Neural progenitor cell (in vitro differentiated cells): ENCODE results near the gene PCLO. TPM values are rescaled to one million over a fixed set of nuclear protein-coding genes. Genes with fewer than 3 reads are reported as not detected.

Source experiments
- DNase-seq: peaks from one replicate; pipeline ENCODE4 v3.0.0-alpha.2; 2016; ENCODE audit warnings: low spot score
- H2AFZ ChIP-seq: fragments of 200-600 bp; sonication (generic); replicated peaks from 2 replicates; pipeline ENCODE4 v1.6.1; 2016; ENCODE audit warnings: antibody characterized with exemption
- H3F3A ChIP-seq: fragments of 200-600 bp; sonication (generic); 2 replicates; pipeline ENCODE4 v1.6.1; 2016; ENCODE audit warnings: antibody characterized with exemption, low read depth
- H3K27ac ChIP-seq: fragments of 200-600 bp; sonication (generic); 2 replicates; pipeline ENCODE4 v1.5.1; 2016; ENCODE audit warnings: mild to moderate bottlenecking
- H3K27me3 ChIP-seq: fragments of 200-600 bp; sonication (generic); 2 replicates; pipeline ENCODE4 v1.6.1; 2016; ENCODE audit warnings: mild to moderate bottlenecking, moderate library complexity
- H3K36me3 ChIP-seq: fragments of 200-600 bp; sonication (generic); 2 replicates; pipeline ENCODE4 v1.5.1; 2016
- H3K4me1 ChIP-seq: fragments of 200-600 bp; sonication (generic); 2 replicates; pipeline ENCODE4 v1.6.1; 2016; ENCODE audit warnings: mixed run types
- H3K4me2 ChIP-seq: fragments of 200-600 bp; sonication (generic); 2 replicates; pipeline ENCODE4 v1.6.1; 2016
- H3K4me3 ChIP-seq: fragments of 200-600 bp; sonication (generic); 2 replicates; pipeline ENCODE4 v1.5.1; 2016
- H3K79me2 ChIP-seq: fragments of 200-600 bp; sonication (generic); 2 replicates; pipeline ENCODE4 v1.6.1; 2016; ENCODE audit warnings: low read depth
- H3K9ac ChIP-seq: fragments of 200-600 bp; sonication (generic); 2 replicates; pipeline ENCODE4 v1.6.1; 2016
- H3K9me3 ChIP-seq: fragments of 200-600 bp; sonication (generic); 2 replicates; pipeline ENCODE4 v1.5.1; 2016; ENCODE audit warnings: low read depth
- H4K20me1 ChIP-seq: fragments of 200-600 bp; sonication (generic); 2 replicates; pipeline ENCODE4 v1.6.1; 2016; ENCODE audit warnings: low read depth
- H3K27ac Mint-ChIP-seq: 3 replicates; pipeline ENCODE4 v1.8.0; 2021; ENCODE audit warnings: mixed read lengths
- H3K27me3 Mint-ChIP-seq: 2 replicates; pipeline ENCODE4 v1.8.0; 2022; ENCODE audit warnings: low read depth, mild to moderate bottlenecking, inconsistent platforms, moderate library complexity, mixed read lengths; ENCODE audit not compliant: insufficient read depth
- H3K36me3 Mint-ChIP-seq: 3 replicates; pipeline ENCODE4 v1.8.0; 2021; ENCODE audit warnings: mixed read lengths
- H3K4me1 Mint-ChIP-seq: 3 replicates; pipeline ENCODE4 v1.8.0; 2021; ENCODE audit warnings: mixed read lengths
- H3K4me3 Mint-ChIP-seq: 3 replicates; pipeline ENCODE4 v1.8.0; 2021; ENCODE audit warnings: mild to moderate bottlenecking, moderate library complexity, mixed read lengths
- H3K9me3 Mint-ChIP-seq: 3 replicates; pipeline ENCODE4 v1.8.0; 2020; ENCODE audit warnings: mixed read lengths
- EZH2 ChIP-seq: fragments of 200-600 bp; sonication (generic); IDR thresholded peaks from 2 replicates; pipeline ENCODE4 v1.6.1; 2017; ENCODE audit warnings: antibody characterized with exemption, mild to moderate bottlenecking, moderate library complexity
- EZH2phosphoT487 ChIP-seq: fragments of 200-600 bp; sonication (generic); IDR thresholded peaks from 2 replicates; pipeline ENCODE4 v1.6.1; 2017; ENCODE audit warnings: antibody characterized with exemption
- total RNA-seq: library from RNA; depleted of rRNA; stranded (reverse); fragments of >200 nt; gene quantifications from 2 replicates; pipeline ENCODE4 v1.2.3, GENCODE V29; 2015; ENCODE audit warnings: low replicate concordance
- TF ChIP-seq, protein P1 (sequence below): fragments of 200-600 bp; sonication (generic); IDR thresholded peaks from 2 replicates; pipeline ENCODE4 v1.5.1; 2017; ENCODE audit warnings: antibody characterized with exemption, mild to moderate bottlenecking

Gene PCLO
- total RNA-seq, 1 donor from 2014 or later, result 2.0 TPM

DNA sequence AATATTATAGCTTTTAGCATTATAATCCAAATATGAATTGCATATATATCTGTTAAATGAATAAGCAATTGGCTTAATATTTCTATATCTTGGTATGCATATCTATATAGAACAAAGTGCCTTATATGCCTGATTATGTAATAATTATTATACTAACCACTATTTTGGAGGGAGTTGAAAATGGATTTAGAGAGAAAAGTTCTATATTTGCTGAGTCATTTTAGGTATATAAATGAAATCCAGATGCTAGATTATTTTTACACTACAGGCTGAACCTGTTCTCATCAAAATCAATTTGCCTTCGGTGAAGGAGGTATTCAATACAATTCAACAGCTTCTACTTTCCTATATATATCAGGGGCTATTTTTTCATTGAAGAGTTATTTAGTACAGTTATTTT, 276.4 kb downstream of the PCLO start:
- no peaks in the 10 kb centered on the region for H3K4me1 ChIP-seq
- no peak overlapping the region for H3K4me2 ChIP-seq
- H3F3A ChIP-seq, result no peaks in the 10 kb centered on the region
- H2AFZ ChIP-seq, result no peak overlapping the region
- no peak for DNase-seq
- H3K9ac ChIP-seq, result no peak overlapping the region
- no peaks in the 10 kb centered on the region for H3K9me3 ChIP-seq
- no peaks in the 10 kb centered on the region for H3K36me3 ChIP-seq
- H3K4me3 ChIP-seq, result no peak overlapping the region
- Mint-ChIP-seq H3K9me3 (no peaks in the 10 kb centered on the region), H3K27ac (no peak overlapping the region), H3K36me3 (no peaks in the 10 kb centered on the region), H3K4me1 (no peaks in the 10 kb centered on the region), H3K27me3 (no peaks in the 10 kb centered on the region), H3K4me3 (no peak overlapping the region)
- TF ChIP-seq, protein P1, sequence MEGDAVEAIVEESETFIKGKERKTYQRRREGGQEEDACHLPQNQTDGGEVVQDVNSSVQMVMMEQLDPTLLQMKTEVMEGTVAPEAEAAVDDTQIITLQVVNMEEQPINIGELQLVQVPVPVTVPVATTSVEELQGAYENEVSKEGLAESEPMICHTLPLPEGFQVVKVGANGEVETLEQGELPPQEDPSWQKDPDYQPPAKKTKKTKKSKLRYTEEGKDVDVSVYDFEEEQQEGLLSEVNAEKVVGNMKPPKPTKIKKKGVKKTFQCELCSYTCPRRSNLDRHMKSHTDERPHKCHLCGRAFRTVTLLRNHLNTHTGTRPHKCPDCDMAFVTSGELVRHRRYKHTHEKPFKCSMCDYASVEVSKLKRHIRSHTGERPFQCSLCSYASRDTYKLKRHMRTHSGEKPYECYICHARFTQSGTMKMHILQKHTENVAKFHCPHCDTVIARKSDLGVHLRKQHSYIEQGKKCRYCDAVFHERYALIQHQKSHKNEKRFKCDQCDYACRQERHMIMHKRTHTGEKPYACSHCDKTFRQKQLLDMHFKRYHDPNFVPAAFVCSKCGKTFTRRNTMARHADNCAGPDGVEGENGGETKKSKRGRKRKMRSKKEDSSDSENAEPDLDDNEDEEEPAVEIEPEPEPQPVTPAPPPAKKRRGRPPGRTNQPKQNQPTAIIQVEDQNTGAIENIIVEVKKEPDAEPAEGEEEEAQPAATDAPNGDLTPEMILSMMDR, result no peak
- TF ChIP-seq EZH2phosphoT487 (no peak), EZH2 (no peak)
- no peak overlapping the region for H3K27ac ChIP-seq
- no peaks in the 10 kb centered on the region for H3K79me2 ChIP-seq
- H3K27me3 ChIP-seq, result no peaks in the 10 kb centered on the region
- no peaks in the 10 kb centered on the region for H4K20me1 ChIP-seq

DNA sequence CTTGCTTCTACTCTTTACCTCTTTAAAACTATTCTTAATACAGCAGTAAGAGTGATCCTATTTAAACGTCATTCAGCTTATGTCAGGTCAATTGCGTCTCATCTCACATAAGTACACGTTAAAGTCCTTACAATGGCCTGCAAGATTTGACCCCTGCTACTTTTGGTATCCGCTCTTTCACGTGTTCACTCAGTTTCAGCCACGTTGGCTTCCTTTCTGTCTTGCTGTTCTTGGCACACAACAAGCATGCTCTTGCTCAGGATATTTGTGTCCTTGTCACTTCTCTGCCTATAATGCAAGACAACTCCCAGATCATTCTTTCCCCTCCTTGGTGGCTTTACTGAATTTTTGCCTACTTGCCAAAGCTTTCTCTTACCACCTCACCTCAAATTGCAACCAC, 296.8 kb downstream of the PCLO start:
- Histone ChIP-seq H2AFZ (no peak overlapping the region), H3K27me3 (no peaks in the 10 kb centered on the region), H3K27ac (no peak overlapping the region), H3F3A (no peaks in the 10 kb centered on the region), H3K9me3 (no peaks in the 10 kb centered on the region), H3K9ac (no peak overlapping the region), H3K36me3 (no peaks in the 10 kb centered on the region), H4K20me1 (no peaks in the 10 kb centered on the region), H3K4me1 (no peaks in the 10 kb centered on the region), H3K4me3 (no peak overlapping the region), H3K79me2 (no peaks in the 10 kb centered on the region), H3K4me2 (no peak overlapping the region)
- Mint-ChIP-seq H3K4me1 (no peaks in the 10 kb centered on the region), H3K27me3 (peaks cover 2% of the 10 kb centered on the region), H3K9me3 (no peaks in the 10 kb centered on the region), H3K36me3 (no peaks in the 10 kb centered on the region), H3K4me3 (no peak overlapping the region), H3K27ac (no peak overlapping the region)
- no peak for DNase-seq
- TF ChIP-seq, protein P1, result no peak
- TF ChIP-seq EZH2phosphoT487, result no peak
- TF ChIP-seq EZH2, result no peak

DNA sequence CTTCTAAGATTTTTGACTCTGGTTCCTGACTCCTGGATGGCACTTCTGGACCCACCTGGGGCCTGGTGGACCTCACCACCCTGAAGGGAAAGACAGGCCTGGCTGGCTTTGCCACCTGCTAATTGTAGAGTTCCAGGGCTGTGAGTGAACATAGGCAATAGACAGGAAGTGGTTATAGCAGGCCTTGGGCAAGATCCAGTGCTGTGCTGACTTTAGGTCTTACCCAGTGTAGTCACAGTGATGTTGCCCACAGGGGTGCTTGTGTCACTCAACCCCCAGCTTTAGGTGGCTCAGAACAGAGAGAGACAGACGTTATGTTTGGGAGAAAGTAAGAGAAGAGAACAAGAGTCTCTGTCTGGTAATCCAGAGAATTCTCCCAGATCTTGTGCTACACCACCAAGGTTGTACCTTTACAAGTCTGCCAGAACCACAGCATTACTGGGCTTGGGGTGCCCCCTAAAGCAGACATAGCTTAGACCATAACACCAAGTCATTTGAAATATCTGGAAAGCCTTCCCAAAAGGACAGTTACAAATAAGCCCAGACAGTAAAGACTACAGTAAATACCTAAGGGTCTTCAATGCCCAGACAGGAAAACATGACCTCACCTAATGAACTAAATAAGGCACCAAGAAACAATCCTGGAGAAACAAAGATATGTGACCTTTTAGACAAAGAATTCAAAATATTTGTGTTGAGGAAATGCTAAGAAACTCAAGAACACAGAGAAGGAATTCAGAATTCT, 303.4 kb downstream of the PCLO start:
- Mint-ChIP-seq H3K27ac (no peak overlapping the region), H3K27me3 (peaks cover 2% of the 10 kb centered on the region), H3K4me1 (no peaks in the 10 kb centered on the region), H3K9me3 (no peaks in the 10 kb centered on the region), H3K36me3 (no peaks in the 10 kb centered on the region), H3K4me3 (no peak overlapping the region)
- H3K9me3 ChIP-seq, result no peaks in the 10 kb centered on the region
- TF ChIP-seq EZH2, result no peak
- TF ChIP-seq EZH2phosphoT487, result no peak
- TF ChIP-seq, protein P1, result no peak
- no peak overlapping the region for H3K9ac ChIP-seq
- no peaks in the 10 kb centered on the region for H3F3A ChIP-seq
- no peaks in the 10 kb centered on the region for H3K4me1 ChIP-seq
- no peaks in the 10 kb centered on the region for H3K79me2 ChIP-seq
- H3K27me3 ChIP-seq, result no peaks in the 10 kb centered on the region
- no peaks in the 10 kb centered on the region for H3K36me3 ChIP-seq
- H4K20me1 ChIP-seq, result no peaks in the 10 kb centered on the region
- H3K4me3 ChIP-seq, result no peak overlapping the region
- no peak overlapping the region for H3K27ac ChIP-seq
- no peak overlapping the region for H3K4me2 ChIP-seq
- no peak overlapping the region for H2AFZ ChIP-seq
- no peak for DNase-seq
